Thyroid gland (tissue), 4 donors: ENCODE data around the gene P2RX6. TPM values are rescaled to one million over a fixed set of nuclear protein-coding genes. Genes with fewer than 3 reads are reported as not detected.

Source experiments
- DNase-seq, 2 donors: peaks; one replicate each; pipeline ENCODE4 v3.0.0-alpha.2; 2019
- H3K27ac ChIP-seq, 3 donors: fragments of 200-600 bp; sonication (generic); 1 replicate in 2 of 3; 2 replicates in 1 of 3; pipeline ENCODE4 v1.5.1; 2016 to 2019; ENCODE audit warnings: mild to moderate bottlenecking in 1 of 3, moderate library complexity in 1 of 3
- H3K27me3 ChIP-seq: fragments of 200-600 bp; sonication (generic); one replicate; pipeline ENCODE4 v1.5.1; 2019
- H3K36me3 ChIP-seq, 2 donors: fragments of 200-600 bp; sonication (generic); one replicate each; pipeline ENCODE4 v1.5.1; 2016 to 2019
- H3K4me1 ChIP-seq, 2 donors: fragments of 200-600 bp; sonication (generic); one replicate each; pipeline ENCODE4 v1.5.1; 2017 to 2019
- H3K4me3 ChIP-seq, 3 donors: fragments of 200-600 bp; sonication (generic); replicated peaks in 1 of 3; 1 replicate in 2 of 3; 2 replicates in 1 of 3; pipeline ENCODE4 v1.5.1; 2016; ENCODE audit warnings: mild to moderate bottlenecking in 1 of 3
- H3K9me3 ChIP-seq: fragments of 200-600 bp; sonication (generic); one replicate; pipeline ENCODE4 v1.5.1; 2017
- POLR2A ChIP-seq, 2 donors: fragments of 450-650 bp; IDR thresholded peaks; one replicate each; pipeline ENCODE4 v1.6.1; 2017; ENCODE audit warnings: antibody characterized with exemption in 2 of 2, mild to moderate bottlenecking in 2 of 2, moderate library complexity in 1 of 2
- WGBS, 2 donors: methylation state at CpG; one replicate each; pipeline ENCODE4 v1.1.5; 2017; 5-methylcytosine and 5-hydroxymethylcytosine counted together
- intact Hi-C: fragments of 100-400 bp; cut with DNase I; formaldehyde crosslinking; loops from one replicate; pipeline ENCODE4 v1.15.1; 2023
- total RNA-seq, 4 donors: library from RNA; depleted of rRNA; stranded (reverse); fragments of >200 nt; gene quantifications; one replicate each; pipeline ENCODE4 v1.2.3, GENCODE V29; 2016
- TF ChIP-seq, protein P1 (sequence below), 6 experiments: fragments of 200-600 bp in 3 of 6; fragments of 450-650 bp in 3 of 6; sonication (generic) in 3 of 6; IDR thresholded peaks; one replicate each; pipeline ENCODE4 v1.5.1; 2016 to 2019; ENCODE audit warnings: antibody characterized with exemption in 6 of 6, mild to moderate bottlenecking in 2 of 6, inconsistent platforms in 1 of 6, moderate library complexity in 1 of 6

Gene P2RX6
- total RNA-seq, 4 donors from 2014 or later, result 0.40 TPM; not detected in 3

DNA sequence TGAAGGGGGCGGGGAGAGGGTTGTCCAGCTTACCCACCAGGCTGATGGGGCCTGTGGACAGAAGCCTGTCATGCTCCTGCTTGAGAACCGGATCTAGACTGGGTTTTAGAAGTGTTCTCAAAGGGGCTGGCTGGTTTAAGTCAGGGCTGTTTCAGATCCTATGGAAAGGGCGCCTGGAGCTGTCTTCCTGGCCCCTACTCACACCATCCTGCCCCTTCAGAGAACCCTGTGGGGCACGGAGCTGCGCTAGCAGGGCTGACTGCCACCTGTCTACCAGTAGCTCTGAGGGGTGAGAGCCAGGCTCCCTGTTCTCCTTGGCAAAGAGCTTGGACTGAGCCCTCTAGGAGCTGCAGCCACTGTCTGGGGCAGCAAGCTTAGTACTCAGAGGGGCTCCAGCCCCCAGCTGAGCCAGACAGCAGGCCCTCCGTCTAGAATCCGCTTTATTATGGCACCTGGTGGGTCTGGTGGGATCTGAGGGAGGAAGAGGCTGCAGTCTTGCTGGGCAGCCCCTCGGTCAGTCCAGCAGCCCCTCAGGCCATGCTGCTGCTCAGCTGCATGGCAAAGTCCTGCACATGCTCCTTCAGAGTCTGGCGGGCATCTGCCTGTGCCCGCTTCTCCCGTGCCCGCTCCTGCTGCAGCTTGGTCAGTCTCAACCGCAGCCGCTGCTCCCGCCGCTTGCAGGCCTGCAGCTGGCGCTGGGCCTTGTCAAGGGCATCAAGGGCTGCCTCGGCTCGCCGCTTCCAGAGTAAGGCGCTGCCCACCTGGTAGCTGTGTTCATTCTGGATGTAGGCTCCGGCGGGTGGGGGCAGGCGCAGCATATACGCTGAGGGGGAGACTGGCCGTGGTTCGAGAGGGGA lies 15.4 kb upstream of the P2RX6 start:
- no peaks in the 10 kb centered on the region for H3K27me3 ChIP-seq
- peaks cover 10 to 11% of the 10 kb centered on the region in 2 donors for H3K36me3 ChIP-seq
- no peak for DNase-seq
- TF ChIP-seq, protein P1, sequence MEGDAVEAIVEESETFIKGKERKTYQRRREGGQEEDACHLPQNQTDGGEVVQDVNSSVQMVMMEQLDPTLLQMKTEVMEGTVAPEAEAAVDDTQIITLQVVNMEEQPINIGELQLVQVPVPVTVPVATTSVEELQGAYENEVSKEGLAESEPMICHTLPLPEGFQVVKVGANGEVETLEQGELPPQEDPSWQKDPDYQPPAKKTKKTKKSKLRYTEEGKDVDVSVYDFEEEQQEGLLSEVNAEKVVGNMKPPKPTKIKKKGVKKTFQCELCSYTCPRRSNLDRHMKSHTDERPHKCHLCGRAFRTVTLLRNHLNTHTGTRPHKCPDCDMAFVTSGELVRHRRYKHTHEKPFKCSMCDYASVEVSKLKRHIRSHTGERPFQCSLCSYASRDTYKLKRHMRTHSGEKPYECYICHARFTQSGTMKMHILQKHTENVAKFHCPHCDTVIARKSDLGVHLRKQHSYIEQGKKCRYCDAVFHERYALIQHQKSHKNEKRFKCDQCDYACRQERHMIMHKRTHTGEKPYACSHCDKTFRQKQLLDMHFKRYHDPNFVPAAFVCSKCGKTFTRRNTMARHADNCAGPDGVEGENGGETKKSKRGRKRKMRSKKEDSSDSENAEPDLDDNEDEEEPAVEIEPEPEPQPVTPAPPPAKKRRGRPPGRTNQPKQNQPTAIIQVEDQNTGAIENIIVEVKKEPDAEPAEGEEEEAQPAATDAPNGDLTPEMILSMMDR (IDR thresholded peaks at IDR 0.05), result no peak
- no peak for TF ChIP-seq POLR2A (IDR thresholded peaks at IDR 0.05)
- H3K9me3 ChIP-seq, result no peaks in the 10 kb centered on the region
- no peak overlapping the region for H3K4me3 ChIP-seq
- H3K27ac ChIP-seq, result no peak overlapping the region
- H3K4me1 ChIP-seq, result peaks cover 18 to 29% of the 10 kb centered on the region in 2 donors
- intact Hi-C loops, result no loop called here
- 85 to 91% methylated on average over 9 to 13 of the region's 27 CpGs for WGBS, 2 donors

DNA sequence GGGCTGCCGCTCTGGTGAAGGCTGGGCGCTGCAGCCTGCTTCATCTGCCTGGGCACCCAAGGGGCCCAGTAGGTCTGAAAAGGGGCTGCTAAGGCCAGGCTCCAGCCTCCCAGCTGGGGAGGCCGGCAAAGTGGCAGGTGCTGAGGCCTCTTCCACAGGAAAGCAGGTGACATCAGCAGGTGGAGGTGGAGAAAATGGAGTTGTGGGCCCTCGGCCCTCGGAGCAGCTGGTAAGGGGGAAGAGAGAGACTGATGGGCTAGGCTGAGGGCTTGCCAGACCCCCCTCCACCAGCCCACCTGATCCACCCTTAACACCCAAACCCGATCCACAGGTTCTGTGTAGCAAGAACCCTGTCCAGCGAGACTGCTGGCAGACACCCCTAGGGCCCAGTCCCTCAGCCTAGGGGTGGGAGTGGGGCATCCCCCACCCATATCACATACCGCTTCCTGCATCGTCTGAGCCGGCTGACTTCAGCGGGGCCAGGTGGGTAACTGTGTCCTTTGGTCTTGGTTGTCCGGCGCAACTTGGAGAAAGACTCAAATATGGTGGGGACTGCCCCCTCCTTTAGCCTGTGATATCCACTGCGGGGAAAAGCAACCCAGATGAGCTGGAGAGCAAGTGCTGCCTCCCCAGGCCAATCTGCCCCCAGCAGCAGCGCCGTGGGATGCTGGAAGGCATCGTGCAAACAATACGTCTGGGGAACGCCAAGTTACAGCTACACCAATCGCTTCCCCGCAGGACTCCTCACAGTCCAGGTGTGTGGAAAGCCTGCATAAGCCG lies 14.6 kb upstream of the P2RX6 start:
- TF ChIP-seq, protein P1 (IDR thresholded peaks at IDR 0.05), result no peak
- no peak for TF ChIP-seq POLR2A (IDR thresholded peaks at IDR 0.05)

DNA sequence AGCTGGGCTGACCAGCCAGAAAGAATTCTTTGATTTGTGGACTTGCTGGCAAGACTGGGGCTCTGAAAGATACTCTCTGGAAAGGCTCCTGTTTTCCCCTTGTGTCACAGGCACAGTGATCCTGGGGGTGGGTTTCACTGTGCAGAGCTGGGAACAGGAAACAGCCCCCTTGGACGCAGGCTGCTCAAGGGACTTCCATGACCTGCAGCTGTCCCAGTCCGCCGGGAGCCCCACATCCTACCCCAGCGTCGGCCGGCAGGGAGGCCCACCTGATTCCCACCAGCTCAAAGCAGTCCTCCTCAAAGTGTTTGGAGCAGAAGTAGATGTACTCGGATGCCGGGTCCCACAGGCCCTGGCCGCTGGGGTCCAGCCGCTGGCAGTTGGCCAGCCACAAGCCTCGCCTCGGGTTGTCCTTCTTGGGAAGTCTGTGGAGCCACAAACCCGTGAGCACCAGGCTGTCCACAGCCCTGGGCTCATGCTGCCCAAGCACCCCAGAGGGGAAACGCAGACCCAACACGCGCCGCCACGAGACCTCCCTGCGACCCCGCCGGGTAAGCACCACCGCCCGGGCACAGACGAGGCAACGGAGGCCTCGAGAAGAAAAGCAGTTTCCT lies 13.9 kb upstream of the P2RX6 start:
- no peak for TF ChIP-seq POLR2A (IDR thresholded peaks at IDR 0.05)
- TF ChIP-seq, protein P1 (IDR thresholded peaks at IDR 0.05), result no peak
- 2 to 4% methylated on average over 5 to 20 of the region's 26 CpGs for WGBS, 2 donors
- Histone ChIP-seq H3K36me3 (peaks cover 5 to 11% of the 10 kb centered on the region in 2 donors), H3K4me3 (peak overlapping the region; percentile 47 to 87 (median 62)), H3K27ac (peak overlapping the region; percentile 88 to 99 (median 98)), H3K27me3 (no peaks in the 10 kb centered on the region), H3K9me3 (no peaks in the 10 kb centered on the region), H3K4me1 (peaks cover 18 to 29% of the 10 kb centered on the region in 2 donors)
- intact Hi-C loops, result no loop called here
- no peak for DNase-seq

More for the DNA sequence above, 14.6 kb upstream of the P2RX6 start:
- peaks cover 18 to 29% of the 10 kb centered on the region in 2 donors for H3K4me1 ChIP-seq
- no peaks in the 10 kb centered on the region for H3K27me3 ChIP-seq
- WGBS, 2 donors, result 45 to 62% methylated on average over 18 to 22 of the region's 22 CpGs
- peaks cover 10 to 11% of the 10 kb centered on the region in 2 donors for H3K36me3 ChIP-seq
- intact Hi-C loops, result no loop called here
- H3K9me3 ChIP-seq, result no peaks in the 10 kb centered on the region
- DNase-seq, result no peak
- H3K27ac ChIP-seq, result peak overlapping the region in 2 of 3 donors; percentile 98 to 99
- peak overlapping the region in 1 of 3 donors; percentile 62 for H3K4me3 ChIP-seq

DNA sequence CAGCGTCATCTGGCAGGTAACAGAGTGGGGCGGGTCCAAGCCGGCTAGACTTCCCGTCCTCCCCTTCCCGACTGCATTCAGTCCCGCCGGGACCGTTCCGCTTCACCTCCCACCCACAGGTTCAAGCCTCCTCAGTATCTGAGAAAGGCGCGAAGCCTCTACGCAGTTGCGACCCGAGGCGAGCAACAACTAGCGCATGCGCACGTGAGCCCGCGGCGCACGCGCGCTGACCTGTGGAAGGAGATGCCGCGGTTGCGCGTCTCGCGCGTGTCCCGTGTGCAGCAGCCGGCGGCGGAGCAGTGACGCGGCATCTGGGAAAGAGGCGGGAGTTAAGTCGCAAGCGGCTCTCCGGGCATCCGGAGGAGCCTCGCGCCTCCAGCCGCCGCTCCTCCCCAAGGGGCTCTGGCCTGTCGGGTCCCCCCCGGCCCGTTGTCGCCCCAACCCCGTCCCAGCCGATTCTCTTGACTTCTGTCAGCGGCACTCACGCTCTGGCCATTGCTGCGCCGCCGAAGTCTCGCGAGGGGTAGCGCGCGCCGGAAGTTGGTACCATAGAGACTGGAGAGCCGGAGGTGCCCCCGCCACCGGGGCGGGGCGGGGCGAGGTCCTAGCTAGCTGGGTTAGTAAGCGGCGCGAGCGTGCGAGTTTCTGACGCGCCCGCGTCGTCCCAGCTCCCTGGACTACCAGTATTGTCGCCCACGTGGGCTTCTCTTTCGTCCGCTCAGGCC lies 13.2 kb upstream of the P2RX6 start, which contains the start of gene THAP7:
THAP7 (minus strand) TSS at position 518 of the 725 bp plus-strand sequence; CDS start at position 311, 207 bp downstream.
- Histone ChIP-seq H3K4me1 (peaks cover 18 to 29% of the 10 kb centered on the region in 2 donors), H3K4me3 (peak within 1 kb of the TSS; percentile 47 to 87 (median 62)), H3K36me3 (peaks cover 4 to 11% of the 10 kb centered on the region in 2 donors), H3K9me3 (no peaks in the 10 kb centered on the region), H3K27me3 (no peaks in the 10 kb centered on the region), H3K27ac (peak within 1 kb of the TSS; percentile 88 to 99 (median 98))
- TF ChIP-seq, protein P1 (IDR thresholded peaks at IDR 0.05), result no peak
- peak in 1 of 2 donors; percentile 83 for TF ChIP-seq POLR2A (IDR thresholded peaks at IDR 0.05)
- WGBS, 2 donors, result 0 to 1% methylated on average over 22 to 32 of the region's 83 CpGs
- DNase-seq, result peak; percentile 97 to 98
- intact Hi-C loops, result no loop called here
